Measurements from ENCODE around the gene UMAD1. TPM values are rescaled to one million over a fixed set of nuclear protein-coding genes. Genes with fewer than 3 reads are reported as not detected.

The UMAD1 gene
- total and polyA plus RNA-seq, 2 experiments from 2014 or later, result 8.4 to 12.4 TPM

DNA sequence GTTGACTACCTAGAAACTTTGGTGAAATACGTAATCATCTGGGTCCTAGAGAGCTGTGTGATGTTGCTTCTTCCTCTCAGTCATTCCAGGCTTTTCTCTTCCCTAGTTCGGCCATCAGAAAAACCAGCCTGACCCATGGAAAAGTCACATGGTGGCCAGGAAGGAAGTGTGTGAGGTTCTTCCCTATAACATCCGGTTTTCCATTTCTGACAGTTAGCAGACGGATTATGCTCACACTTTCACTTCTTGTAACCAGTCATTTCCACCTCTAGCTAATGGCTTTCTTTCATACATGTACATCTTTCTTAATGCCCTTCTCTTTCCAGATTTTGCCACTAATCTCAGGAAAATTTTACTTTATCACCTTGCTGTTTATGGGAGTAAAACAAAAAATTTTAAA, 218.0 kb downstream of the UMAD1 start (continued):
- TF ChIP-seq REST (IDR thresholded peaks at IDR 0.05; ENCODE audit: unreplicated experiment), result no peak
- no peak for TF ChIP-seq EZH2phosphoT487 (IDR thresholded peaks at IDR 0.05; ENCODE audit: unreplicated experiment)
- no peak for TF ChIP-seq EZH2 (IDR thresholded peaks at IDR 0.05; ENCODE audit: low read depth, unreplicated experiment)

GRCh38 chr7:7859411-7859810, 218.9 kb downstream of the UMAD1 start:
- no peak overlapping the region for H3K27ac ChIP-seq (ENCODE audit: low read depth)
- Mint-ChIP-seq H3K27me3 (ENCODE audit: insufficient read depth, low read depth, poor library complexity) (peaks cover 3% of the 10 kb centered on the region), H3K4me1 (peaks cover 11% of the 10 kb centered on the region), H3K4me3 (no peak overlapping the region), H3K27ac (no peak overlapping the region), H3K9me3 (peaks cover 18% of the 10 kb centered on the region), H3K36me3 (ENCODE audit: low read depth) (peaks cover 23% of the 10 kb centered on the region)
- H3F3A ChIP-seq (replicated peaks; ENCODE audit: low read depth), result 0 out of 2 replicates have a peak, but pooled peaks cover 4% of the 10 kb centered on the region
- H3K4me2 ChIP-seq, result no peak overlapping the region
- H3K27me3 ChIP-seq (ENCODE audit: insufficient read depth), result no peaks in the 10 kb centered on the region
- H3K4me3 ChIP-seq, result no peak overlapping the region
- ATAC-seq, result no peak
- H3K4me1 ChIP-seq (ENCODE audit: insufficient read depth), result peaks cover 11% of the 10 kb centered on the region
- H3K79me2 ChIP-seq (replicated peaks; ENCODE audit: insufficient read depth), result no peaks in the 10 kb centered on the region
- 0 out of 2 replicates have a peak, but pooled peaks cover 5% of the 10 kb centered on the region for H3K36me3 ChIP-seq (ENCODE audit: insufficient read depth)
- no peaks in the 10 kb centered on the region for H3K9me2 ChIP-seq (ENCODE audit: insufficient read depth)
- no peaks in the 10 kb centered on the region for H4K20me1 ChIP-seq (replicated peaks; ENCODE audit: insufficient read depth)
- DNase-seq (ENCODE audit: low spot score), result no peak
- no peak overlapping the region for H2AFZ ChIP-seq
- TF ChIP-seq REST (IDR thresholded peaks at IDR 0.05; ENCODE audit: unreplicated experiment) (no peak), JUNB (IDR thresholded peaks at IDR 0.05; ENCODE audit: unreplicated experiment) (no peak), EZH2 (IDR thresholded peaks at IDR 0.05; ENCODE audit: low read depth, unreplicated experiment) (no peak), STAT1 (IDR thresholded peaks at IDR 0.05; ENCODE audit: unreplicated experiment) (no peak), ZNF331 (CRISPR knock-in tag; IDR thresholded peaks at IDR 0.05; ENCODE audit: low read depth) (no peak), ETS1 (IDR thresholded peaks at IDR 0.05) (no peak), ZNF462 (CRISPR knock-in tag; IDR thresholded peaks at IDR 0.05) (no peak)
